GM19193 (cell line): Measurements from ENCODE around the gene ABHD17A.

Experiments
- POLR2A ChIP-seq: IDR thresholded peaks from 4 replicates; pipeline ENCODE4 v1.6.1; 2011; ENCODE audit not compliant: insufficient read depth, insufficient read length; ENCODE audit errors: extremely low read depth

The ABHD17A gene

GRCh38 chr19:1914826-1915341 lies 29.6 kb upstream of the ABHD17A start:
- no peak for TF ChIP-seq POLR2A

- no peak for TF ChIP-seq POLR2A
Observed at GRCh38 chr19:1913781-1914577, 28.7 kb upstream of the ABHD17A start.

- TF ChIP-seq POLR2A, result no peak
Observed at GRCh38 chr19:1912760-1913505, 27.6 kb upstream of the ABHD17A start.

- no peak for TF ChIP-seq POLR2A
Observed at GRCh38 chr19:1911995-1912394, 26.7 kb upstream of the ABHD17A start.

DNA sequence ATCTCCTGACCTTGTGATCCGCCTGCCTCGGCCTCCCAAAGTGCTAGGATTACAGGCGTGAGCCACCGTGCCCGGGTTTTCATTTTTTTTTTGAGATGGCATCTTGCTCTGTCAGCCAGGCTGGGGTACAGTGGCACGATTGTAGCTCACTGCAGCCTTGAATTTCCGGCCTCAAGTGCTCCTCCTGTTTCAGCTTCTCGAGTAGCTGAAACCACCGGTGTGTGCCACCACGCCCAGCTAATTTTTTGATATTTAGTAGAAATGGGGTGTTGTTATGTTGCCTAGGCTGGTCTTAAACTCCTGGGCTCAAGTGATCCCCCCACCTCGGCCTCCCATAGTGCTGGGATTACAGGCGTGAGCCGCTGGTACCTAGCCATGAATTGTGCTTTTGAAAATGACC lies 25.8 kb upstream of the ABHD17A start:
- TF ChIP-seq POLR2A, result no peak

DNA sequence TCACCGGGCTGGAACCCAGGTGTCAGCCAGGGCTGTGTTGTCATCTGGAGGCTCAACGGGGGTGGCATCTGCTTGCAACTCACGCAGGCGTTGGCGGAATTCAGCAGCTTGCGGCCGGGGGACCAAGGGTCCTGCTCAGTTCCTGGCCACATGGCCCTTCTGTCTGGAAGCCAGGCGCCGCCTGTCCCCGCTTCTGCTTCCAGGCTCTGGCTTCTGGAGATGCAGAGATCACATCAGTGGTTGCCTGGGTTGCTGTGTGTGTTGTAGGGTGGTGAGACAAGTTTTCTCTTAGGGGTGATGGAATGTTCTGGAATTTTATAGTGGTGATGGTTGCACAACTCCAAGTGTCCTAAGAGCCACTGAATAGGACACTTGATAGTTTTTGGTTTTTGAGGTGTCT lies 24.9 kb upstream of the ABHD17A start:
- TF ChIP-seq POLR2A, result no peak

DNA sequence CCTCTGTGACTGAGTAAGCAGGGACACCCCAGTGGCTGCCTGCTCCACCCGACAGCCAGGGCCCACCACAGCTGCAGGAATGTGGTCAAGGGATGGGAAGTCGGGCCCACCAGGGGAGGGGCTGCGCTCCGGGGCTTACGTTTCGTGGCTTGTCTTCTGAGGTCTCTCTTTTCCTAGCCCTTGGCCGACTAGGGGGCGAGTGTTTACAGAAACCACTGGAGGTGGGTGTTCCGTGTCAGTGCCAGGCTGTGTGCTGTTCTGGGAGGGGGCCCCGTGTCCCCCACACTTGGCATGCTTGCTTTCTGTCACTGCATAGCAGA lies 24.4 kb upstream of the ABHD17A start:
- no peak for TF ChIP-seq POLR2A

DNA sequence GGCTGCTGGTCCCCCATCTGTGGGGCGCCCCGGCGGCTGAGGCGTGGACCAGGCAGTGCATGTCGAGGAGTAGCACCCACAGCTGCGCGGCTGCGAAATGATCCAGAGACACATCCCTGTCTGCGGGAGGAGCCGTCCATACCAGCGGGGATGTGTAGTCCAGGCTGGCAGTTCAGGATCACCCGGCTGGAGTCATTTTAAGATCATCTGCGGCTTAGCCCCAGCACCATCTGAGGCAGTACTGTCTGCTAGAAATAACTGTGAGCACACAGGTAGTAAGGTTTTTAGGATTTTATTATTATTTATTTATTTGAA lies 23.0 kb upstream of the ABHD17A start:
- TF ChIP-seq POLR2A, result no peak

- TF ChIP-seq POLR2A, result peak; percentile 39
Observed at GRCh38 chr19:1907563-1908363, 22.5 kb upstream of the ABHD17A start.

GRCh38 chr19:1906985-1907562 lies 21.8 kb upstream of the ABHD17A start:
- no peak for TF ChIP-seq POLR2A

DNA sequence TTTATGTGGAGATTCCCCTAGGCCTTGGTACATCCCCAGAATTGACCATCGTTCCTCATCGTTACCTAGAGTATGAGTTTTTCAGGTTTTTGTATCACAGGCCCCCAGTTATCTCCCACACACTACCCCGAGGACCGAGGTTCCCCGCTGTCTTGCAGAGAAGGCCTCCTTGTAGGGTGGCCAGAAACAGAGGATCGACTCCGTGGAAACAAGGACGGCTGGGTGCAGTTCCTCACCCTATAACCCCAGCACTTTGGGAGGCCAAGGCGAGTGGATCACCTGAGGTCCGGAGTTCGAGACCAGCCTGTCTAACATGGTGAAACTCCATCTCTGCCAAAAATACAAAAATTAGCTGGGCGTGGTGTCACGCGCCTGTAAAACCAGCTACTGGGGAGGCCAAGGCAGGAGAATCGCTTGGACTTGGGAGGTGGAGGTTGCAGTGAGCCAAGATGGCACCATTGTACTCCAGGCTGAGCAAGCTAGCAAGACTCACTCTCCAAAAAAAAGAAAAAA lies 20.6 kb upstream of the ABHD17A start:
- TF ChIP-seq POLR2A, result no peak

- TF ChIP-seq POLR2A, result peak; percentile 63
Observed at GRCh38 chr19:1905110-1905862, 20.0 kb upstream of the ABHD17A start, which contains the start of the genes ADAT3 and SCAMP4. ADAT3 (plus strand) TSS chr19:1905399; CDS start chr19:1912048, 6,649 bp downstream. SCAMP4 (plus strand) TSS chr19:1905399; CDS start chr19:1915020, 9,621 bp downstream.

DNA sequence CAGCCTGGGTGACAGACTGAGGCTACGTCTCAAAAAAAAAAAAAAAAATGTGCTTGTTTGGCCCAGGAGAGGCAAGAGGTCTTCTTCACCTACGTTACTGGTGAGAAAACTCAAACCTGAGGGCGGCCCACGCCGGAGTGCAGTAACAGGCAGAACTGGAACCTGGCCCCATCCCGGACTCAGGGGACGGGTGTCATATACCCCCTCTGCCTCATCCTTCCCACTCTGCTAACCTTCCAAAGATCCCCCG lies 19.5 kb upstream of the ABHD17A start:
- TF ChIP-seq POLR2A, result no peak

DNA sequence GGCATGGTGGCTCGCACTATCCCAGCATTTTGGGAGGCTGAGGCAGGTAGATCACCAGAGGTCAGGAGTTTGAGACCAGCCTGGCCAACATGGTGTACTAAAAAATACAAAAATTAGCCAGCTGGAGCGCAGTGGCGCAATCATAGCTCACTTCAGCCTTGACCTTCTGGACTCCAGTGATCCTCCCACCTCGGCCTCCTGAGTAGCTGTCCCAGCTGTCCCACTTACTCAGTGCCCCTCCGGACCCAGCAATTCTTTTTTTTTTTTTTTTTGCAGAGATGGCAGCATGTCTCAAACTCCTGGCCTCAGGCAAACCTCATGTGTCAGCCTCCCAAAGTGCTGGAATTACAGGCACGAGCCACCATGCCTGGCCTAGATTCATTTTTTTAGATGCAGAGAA lies 17.6 kb upstream of the ABHD17A start:
- TF ChIP-seq POLR2A, result no peak
